SK-N-MC (cell line): ENCODE results near the gene ATP13A1.
A peak's percentile ranks its signal among the peaks of the same experiment; 100 is the strongest.
"Not testable (repeated sequence)": the region's sequence is repeated elsewhere in the genome, so short reads cannot be mapped to it uniquely, and the experiment has no call there.

ENCODE experiments used
- DNase-seq: peaks from one replicate; pipeline ENCODE4 v3.0.0-alpha.2; 2011; ENCODE audit warnings: low read depth, low spot score
- H3K27ac ChIP-seq: fragments of 200-600 bp; sonication (generic); 2 replicates; pipeline ENCODE4 v1.5.1; 2016; ENCODE audit warnings: mixed run types
- H3K36me3 ChIP-seq: fragments of 200-600 bp; sonication (generic); 2 replicates; pipeline ENCODE4 v1.6.1; 2017; ENCODE audit warnings: antibody characterized with exemption, low read length, mixed read lengths; ENCODE audit not compliant: insufficient read depth
- H3K4me3 ChIP-seq: fragments of 200-600 bp; sonication (generic); 2 replicates; pipeline ENCODE4 v1.5.1; 2016
- H3K9ac ChIP-seq: fragments of 200-600 bp; sonication (generic); 2 replicates; pipeline ENCODE4 v1.8.0; 2017; ENCODE audit warnings: mixed run types, mixed read lengths; ENCODE audit not compliant: insufficient read length
- H3K9me3 ChIP-seq: fragments of 200-600 bp; sonication (generic); 2 replicates; pipeline ENCODE4 v1.6.1; 2017; ENCODE audit warnings: low read depth, mild to moderate bottlenecking, antibody characterized with exemption, low read length, moderate library complexity, mixed read lengths
- EZH2 ChIP-seq: fragments of 200-600 bp; sonication (generic); IDR thresholded peaks from one replicate; pipeline ENCODE4 v1.6.1; 2017; ENCODE audit warnings: antibody characterized with exemption
- FOXP2 ChIP-seq: optimal IDR thresholded peaks from 2 replicates; pipeline ENCODE3; 2011; ENCODE audit warnings: mild to moderate bottlenecking, moderate library complexity; ENCODE audit not compliant: insufficient read depth; ENCODE audit errors: extremely low read length, control extremely low read depth
- POLR2AphosphoS5 ChIP-seq: IDR thresholded peaks from 2 replicates; pipeline ENCODE4 v1.6.1; 2012; ENCODE audit warnings: mild to moderate bottlenecking, low read depth, low read length, borderline replicate concordance

The ATP13A1 gene

GRCh38 chr19:19668230-19669012, 4.9 kb upstream of the ATP13A1 start, which contains the start of gene ZNF101:
Gene ZNF101 (plus strand): TSS chr19:19668839. CDS start chr19:19668964, 125 bp downstream.
- 0 out of 2 replicates have a peak within 1 kb of the TSS, but pooled peaks have one; percentile 34 for H3K27ac ChIP-seq
- H3K4me3 ChIP-seq, result peak within 1 kb of the TSS; percentile 82
- H3K36me3 ChIP-seq, result peaks cover 13% of the 10 kb centered on the region; the same call in 1 of the 2 replicates
- DNase-seq, result peak; percentile 53
- peak within 1 kb of the TSS; percentile 92 for H3K9ac ChIP-seq
- no peaks in the 10 kb centered on the region for H3K9me3 ChIP-seq
- peak; percentile 86 for TF ChIP-seq POLR2AphosphoS5
- peak; percentile 20 for TF ChIP-seq FOXP2
- TF ChIP-seq EZH2, result no peak

- not testable (repeated sequence) for H3K9me3 ChIP-seq, H3K27ac ChIP-seq, DNase-seq, H3K9ac ChIP-seq, H3K4me3 ChIP-seq, H3K36me3 ChIP-seq
Measured at GRCh38 chr19:19665420-19665948, 2.0 kb upstream of the ATP13A1 start.

GRCh38 chr19:19662871-19663255, 613 bp downstream of the ATP13A1 start:
- H3K4me3 ChIP-seq, result peak overlapping the region; percentile 93
- peak overlapping the region; percentile 57; the same call in 1 of the 2 replicates for H3K27ac ChIP-seq
- peaks cover 20% of the 10 kb centered on the region for H3K36me3 ChIP-seq
- DNase-seq, result no peak
- no peak for TF ChIP-seq FOXP2
- 0 out of 2 replicates have a peak, but pooled peaks have one; percentile 3 for TF ChIP-seq POLR2AphosphoS5
- H3K9ac ChIP-seq, result peak overlapping the region; percentile 91
- no peaks in the 10 kb centered on the region for H3K9me3 ChIP-seq

- H3K27ac ChIP-seq, result no peak overlapping the region
- H3K4me3 ChIP-seq, result peak overlapping the region; percentile 93
- no peak for TF ChIP-seq EZH2
- TF ChIP-seq FOXP2, result no peak
- peak; percentile 6; the same call in 1 of the 2 replicates for TF ChIP-seq POLR2AphosphoS5
- H3K9me3 ChIP-seq, result no peaks in the 10 kb centered on the region
- H3K9ac ChIP-seq, result peak overlapping the region; percentile 91
- DNase-seq, result no peak
- peaks cover 25% of the 10 kb centered on the region for H3K36me3 ChIP-seq
Measured at GRCh38 chr19:19662344-19662743, 1.1 kb downstream of the ATP13A1 start.

- Histone ChIP-seq H3K36me3 (peaks cover 30% of the 10 kb centered on the region), H3K4me3 (peak overlapping the region; percentile 93), H3K9me3 (no peaks in the 10 kb centered on the region), H3K27ac (no peak overlapping the region), H3K9ac (peak overlapping the region; percentile 91)
- TF ChIP-seq EZH2, result no peak
- TF ChIP-seq POLR2AphosphoS5, result no peak
- no peak for TF ChIP-seq FOXP2
- no peak for DNase-seq
Measured at GRCh38 chr19:19661675-19662251, 1.7 kb downstream of the ATP13A1 start.

- no peak for TF ChIP-seq EZH2
- TF ChIP-seq POLR2AphosphoS5, result no peak
- TF ChIP-seq FOXP2, result no peak
Measured at GRCh38 chr19:19661141-19661674, 2.3 kb downstream of the ATP13A1 start.

GRCh38 chr19:19659646-19660245, 3.7 kb downstream of the ATP13A1 start:
- H3K27ac ChIP-seq, result no peak overlapping the region
- H3K4me3 ChIP-seq, result no peak overlapping the region
- no peak overlapping the region for H3K9ac ChIP-seq
- peaks cover 51% of the 10 kb centered on the region for H3K36me3 ChIP-seq
- TF ChIP-seq FOXP2 (no peak), EZH2 (no peak), POLR2AphosphoS5 (no peak)
- H3K9me3 ChIP-seq, result no peaks in the 10 kb centered on the region
- no peak for DNase-seq

More at GRCh38 chr19:19661141-19661674, 2.3 kb downstream of the ATP13A1 start:
- Histone ChIP-seq H3K9ac (no peak overlapping the region), H3K36me3 (peaks cover 36% of the 10 kb centered on the region), H3K9me3 (no peaks in the 10 kb centered on the region), H3K4me3 (no peak overlapping the region), H3K27ac (no peak overlapping the region)
- DNase-seq, result no peak

GRCh38 chr19:19657397-19657783, 6.1 kb downstream of the ATP13A1 start:
- H3K27ac ChIP-seq, result no peak overlapping the region
- TF ChIP-seq FOXP2 (no peak), EZH2 (no peak), POLR2AphosphoS5 (no peak)
- no peak for DNase-seq
- peaks cover 73% of the 10 kb centered on the region for H3K36me3 ChIP-seq
- H3K9me3 ChIP-seq, result no peaks in the 10 kb centered on the region
- H3K9ac ChIP-seq, result no peak overlapping the region
- no peak overlapping the region for H3K4me3 ChIP-seq
